ENCODE results near the gene ZNF467. TPM values are rescaled to one million over a fixed set of nuclear protein-coding genes. Genes with fewer than 3 reads are reported as not detected.

Gene ZNF467
- total RNA-seq: 0.49 and 12.8 TPM in 2 replicates

GRCh38 chr7:149773446-149774236, at the start of gene ZNF467:
Gene ZNF467, minus strand, starts transcription at chr7:149773588. Its CDS starts 2,556 bp downstream, at chr7:149771032.

Other genes with a start within 250 kb of the ZNF467 start
- 3.1 and 9.4 TPM in 2 replicates for gene ZNF862, start 64.8 kb upstream of the ZNF467 start, total RNA-seq
- 80.7 and 95.5 TPM in 2 replicates for gene ATP6V0E2, start 100.4 kb upstream of the ZNF467 start, total RNA-seq

Measured in mesangial cell (primary cell).